HG03442 (cell line): ENCODE results near the gene MRPS30.
"Not testable (repeated sequence)": the region's sequence is repeated elsewhere in the genome, so short reads cannot be mapped to it uniquely, and the experiment has no call there.

Experiments used
- ATAC-seq: cut with Tn5 transposase; IDR thresholded peaks from one replicate; pipeline ENCODE4 v1.9.1; 2021; ENCODE audit warnings: mild to moderate bottlenecking, moderate library complexity; ENCODE audit not compliant: unreplicated experiment

MRPS30 gene

GRCh38 chr5:44814761-44815160 lies 6.0 kb downstream of the MRPS30 start:
- ATAC-seq: no peak

DNA sequence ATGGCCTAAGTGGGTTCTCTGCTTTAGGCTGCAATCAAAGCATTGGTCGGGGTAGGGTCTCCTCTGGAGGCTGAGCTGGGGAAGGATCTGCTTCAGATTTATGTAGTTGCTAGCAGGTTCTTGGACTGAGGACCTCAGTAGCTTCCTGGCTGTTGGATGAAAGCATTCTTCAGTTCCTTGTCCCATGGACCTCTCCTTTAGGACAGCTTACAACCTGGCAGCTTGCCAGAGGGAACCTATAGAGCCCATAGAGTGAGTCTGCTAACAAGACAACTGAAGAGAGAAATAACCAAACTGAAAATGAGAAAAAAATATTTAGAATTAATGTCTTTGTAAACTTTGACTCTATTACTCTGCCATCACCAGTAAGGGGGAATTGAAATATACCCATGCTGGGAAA lies 12.4 kb downstream of the MRPS30 start:
- ATAC-seq: no peak

DNA sequence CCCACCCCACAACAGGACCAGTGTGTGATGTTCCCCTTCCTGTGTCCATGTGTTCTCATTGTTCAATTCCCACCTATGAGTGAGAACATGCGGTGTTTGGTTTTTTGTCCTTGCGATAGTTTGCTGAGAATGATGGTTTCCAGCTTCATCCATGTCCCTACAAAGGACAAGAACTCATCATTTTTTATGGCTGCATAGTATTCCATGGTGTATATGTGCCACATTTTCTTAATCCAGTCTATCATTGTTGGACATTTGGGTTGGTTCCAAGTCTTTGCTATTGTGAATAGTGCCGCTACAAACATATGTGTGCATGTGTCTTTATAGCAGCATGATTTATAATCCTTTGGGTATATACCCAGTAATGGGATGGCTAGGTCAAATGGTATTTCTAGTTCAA lies 15.9 kb downstream of the MRPS30 start:
- not testable (repeated sequence) for ATAC-seq

GRCh38 chr5:44827681-44828080 lies 18.9 kb downstream of the MRPS30 start:
- ATAC-seq: no peak

DNA sequence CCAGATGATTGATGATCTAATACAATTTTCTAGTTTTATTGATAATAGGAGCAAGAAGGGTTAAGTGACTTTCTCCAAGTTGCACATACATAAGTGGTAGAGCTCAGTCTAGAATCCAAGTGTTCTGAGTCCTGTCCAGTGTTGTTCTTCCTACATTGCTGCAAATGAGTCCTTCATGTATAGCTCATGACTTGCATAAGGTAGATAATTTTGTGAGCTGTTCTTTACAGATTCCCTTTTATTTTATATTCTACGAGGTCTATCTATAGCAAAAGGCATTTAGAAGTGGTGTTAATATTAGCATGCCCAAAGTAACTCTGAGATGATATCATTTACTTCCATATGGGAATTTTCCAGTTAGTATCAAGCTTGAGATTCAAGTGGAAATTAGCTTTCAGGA lies 20.0 kb downstream of the MRPS30 start:
- no peak for ATAC-seq

- no peak for ATAC-seq
Measured at GRCh38 chr5:44830951-44831350, 22.2 kb downstream of the MRPS30 start.

- ATAC-seq: no peak
Measured at GRCh38 chr5:44833249-44833648, 24.5 kb downstream of the MRPS30 start.

DNA sequence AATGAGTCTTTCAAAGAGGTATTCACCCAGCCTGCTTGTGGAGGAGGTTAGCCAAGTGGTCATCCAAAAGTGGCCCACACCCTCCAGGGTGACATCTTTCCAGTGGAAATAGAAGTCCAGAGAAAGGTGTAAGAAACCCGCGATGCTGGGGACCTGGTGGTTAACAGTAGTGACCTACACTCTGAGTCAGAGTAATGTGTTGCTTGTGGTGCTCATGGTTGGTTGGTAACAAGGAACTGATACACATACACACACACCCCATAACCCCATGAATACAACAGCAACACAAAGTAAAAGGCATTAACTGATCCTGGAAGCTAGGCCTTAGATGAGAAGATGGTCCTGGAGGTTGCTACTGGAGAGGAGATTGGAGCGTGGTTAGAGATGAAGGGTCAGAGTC lies 26.9 kb downstream of the MRPS30 start:
- no peak for ATAC-seq

DNA sequence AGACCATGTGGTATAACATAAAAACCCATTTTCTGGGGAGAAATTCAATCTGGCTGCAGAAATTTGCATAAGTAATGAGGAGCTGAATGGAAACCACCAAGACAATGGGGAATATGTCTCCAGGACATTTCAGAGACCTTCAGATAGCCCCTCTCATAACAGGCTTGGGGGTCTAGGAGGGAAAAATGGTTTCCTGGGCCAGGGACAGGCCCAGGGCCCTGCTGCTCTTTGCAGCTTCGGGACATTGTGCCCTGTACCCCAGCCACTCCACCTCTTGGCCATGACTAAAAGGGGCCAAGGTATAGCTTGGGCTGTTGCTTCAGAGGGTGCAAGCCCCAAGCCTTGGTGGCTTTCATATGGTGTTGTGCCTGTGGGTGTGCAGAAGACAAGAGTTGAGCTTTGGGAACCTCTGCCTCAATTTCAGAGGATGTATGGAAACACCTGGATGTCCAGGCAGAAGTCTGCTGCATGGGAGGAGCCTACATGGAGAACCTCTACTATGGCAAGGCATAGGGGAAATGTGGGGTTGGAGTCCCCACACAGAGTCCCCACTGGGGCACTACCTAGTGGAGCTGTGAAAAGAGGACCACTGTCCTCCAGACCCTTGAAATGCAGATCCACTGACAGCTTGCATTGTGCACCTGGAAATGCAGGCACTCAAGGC lies 30.4 kb downstream of the MRPS30 start:
- no peak for ATAC-seq

- no peak for ATAC-seq
Measured at GRCh38 chr5:44842496-44843282, 33.9 kb downstream of the MRPS30 start.

DNA sequence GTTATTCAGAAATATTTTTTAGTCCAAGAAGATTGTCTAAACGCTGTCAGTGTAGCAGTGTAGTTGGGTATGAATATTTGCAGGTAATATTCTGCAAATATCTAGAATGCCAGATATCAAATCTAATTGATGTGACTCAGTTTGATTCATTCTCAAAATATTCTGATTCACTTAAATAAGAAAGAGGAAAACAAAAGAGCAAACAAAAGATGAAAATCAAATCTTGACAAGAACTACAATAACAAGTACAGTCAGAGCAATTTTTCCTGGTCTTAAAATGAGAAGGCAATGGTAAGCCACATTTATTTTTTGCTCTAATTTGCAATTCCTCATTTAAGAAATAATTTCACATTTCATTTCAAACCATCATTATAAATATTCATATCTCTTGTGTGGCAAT lies 36.0 kb downstream of the MRPS30 start:
- ATAC-seq: no peak

DNA sequence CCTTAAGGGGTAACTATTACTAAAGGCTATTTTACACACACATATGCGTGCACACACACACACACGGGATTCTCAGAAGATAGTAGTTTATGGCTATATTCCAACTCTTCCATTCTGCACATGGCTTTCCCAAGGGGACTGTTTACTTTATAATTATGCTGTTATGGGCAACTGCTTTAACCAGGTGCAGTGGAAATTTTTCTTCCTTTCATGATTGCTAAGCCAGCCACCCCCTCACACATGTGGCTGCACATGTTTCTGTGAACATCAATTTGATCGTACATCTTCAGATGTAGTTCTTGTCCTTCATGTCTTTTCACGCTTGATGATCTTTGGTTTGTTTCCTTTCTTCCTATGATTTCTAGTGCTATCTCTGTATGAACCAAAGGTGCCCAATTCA lies 37.0 kb downstream of the MRPS30 start:
- no peak for ATAC-seq

DNA sequence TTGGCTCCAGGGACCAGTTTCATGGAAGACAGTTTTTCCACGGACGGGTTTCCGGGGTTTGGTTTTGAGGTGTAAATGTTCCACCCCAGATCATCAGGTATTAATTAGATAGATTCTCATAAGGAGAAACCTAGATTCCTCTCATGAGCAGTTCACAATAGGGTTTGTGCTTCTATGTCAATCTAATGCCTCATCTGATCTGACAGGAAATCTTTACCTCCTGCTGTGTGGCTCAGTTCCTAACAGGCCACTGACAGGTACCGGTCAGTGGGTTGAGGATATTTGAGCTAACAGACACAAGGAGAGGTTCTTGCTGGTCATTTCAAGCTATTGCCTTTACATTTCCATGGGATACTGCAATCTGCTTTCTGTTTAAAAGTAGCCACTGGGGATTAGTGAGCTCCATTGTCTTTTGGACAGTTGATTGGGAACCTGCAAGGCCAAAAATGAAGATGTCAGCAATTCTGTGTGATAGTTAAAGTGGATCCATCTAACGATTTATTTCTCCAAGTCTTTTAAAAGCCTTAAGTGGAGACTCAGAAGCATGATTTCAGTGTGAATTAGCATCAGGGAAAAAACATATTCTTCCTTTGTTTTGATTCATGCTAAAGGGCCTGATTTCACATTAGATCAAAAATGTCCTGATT lies 38.6 kb downstream of the MRPS30 start:
- ATAC-seq: no peak

DNA sequence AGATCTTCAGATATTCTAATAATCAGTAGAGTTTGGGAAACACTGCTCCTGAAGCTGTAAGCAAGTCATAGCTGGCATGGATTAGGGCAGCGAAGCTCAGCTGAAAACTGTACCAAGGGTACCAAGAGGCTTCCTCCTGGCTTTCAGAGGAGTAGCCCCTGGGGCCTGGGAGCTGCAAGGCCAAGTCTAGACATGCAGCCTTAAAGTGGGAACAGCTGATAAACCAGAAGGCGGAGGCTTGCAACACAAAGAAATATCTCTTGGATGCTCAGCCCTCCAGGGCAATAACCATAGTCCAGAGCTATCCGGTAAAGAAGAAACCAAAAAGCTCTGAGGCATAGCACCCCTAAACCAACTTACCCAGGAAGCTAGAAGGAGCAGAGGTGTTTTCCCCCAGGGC lies 51.5 kb downstream of the MRPS30 start:
- ATAC-seq: no peak

DNA sequence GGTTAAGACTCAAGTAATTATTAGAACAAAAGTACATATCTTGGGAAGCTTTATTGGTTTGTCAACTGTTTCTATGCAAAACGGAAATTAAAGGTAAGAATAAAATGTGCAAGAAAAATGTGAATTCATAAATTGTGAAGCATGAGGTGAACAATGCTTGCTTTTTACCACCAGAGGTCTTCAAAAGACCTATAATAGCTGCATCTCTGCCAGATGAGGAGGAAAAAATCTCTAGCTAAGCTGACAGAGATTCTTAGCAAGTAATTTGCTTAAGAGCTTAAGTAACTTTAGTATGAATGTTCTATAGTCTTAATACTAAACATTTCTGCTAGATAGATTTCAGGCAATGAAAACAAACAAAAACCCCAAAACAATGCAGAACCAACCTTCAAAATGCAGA lies 54.1 kb downstream of the MRPS30 start:
- ATAC-seq: no peak
